ENCODE measurements around the gene RET. TPM values are rescaled to one million over a fixed set of nuclear protein-coding genes. Genes with fewer than 3 reads are reported as not detected.

Gene RET
- total RNA-seq, 4 donors from 2014 or later, result 0.51 to 1.2 (median 0.62) TPM

DNA sequence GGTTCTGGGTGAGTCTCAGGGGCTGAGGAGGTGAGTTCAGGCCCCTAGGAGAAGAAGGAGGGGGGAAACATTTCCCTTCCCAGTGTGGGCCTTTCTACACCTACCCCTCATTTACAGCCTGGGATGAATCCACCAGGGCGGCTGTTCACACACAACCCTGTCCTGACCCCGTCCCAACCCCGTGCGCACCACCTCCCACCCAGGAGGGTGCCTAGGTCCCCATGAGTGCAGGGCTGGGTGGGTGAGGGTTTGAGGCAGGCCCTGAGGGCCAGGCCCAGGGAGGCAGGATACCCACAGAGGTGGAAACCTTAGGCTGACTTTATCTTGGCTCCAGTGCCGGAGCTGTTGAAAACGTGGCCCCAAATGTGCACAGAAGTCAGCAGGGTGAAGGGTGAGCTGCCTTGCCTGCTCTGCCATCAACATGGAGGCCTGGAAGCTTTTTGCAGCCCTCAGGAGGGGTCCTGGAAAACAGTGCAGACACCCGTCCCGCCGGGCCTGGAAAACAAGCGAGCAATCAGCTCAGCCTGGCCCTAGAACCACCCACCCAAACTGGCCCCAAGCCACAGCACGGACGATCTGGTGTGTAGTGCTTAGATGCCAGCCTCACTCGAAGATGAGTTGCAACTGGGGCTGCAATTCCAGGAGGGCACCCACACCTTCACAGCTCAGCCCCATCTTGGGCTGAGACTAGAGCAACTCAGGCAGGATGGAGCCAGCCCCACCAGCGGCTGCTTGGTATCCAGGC is 9.3 kb upstream of the RET start:
- intact Hi-C loops (cut with DNase I; ENCODE audit: low total_unique reads) (no loop called here), in situ Hi-C loops (cut with MboI; ENCODE audit: low sequenced_read_pairs in 4 of 4) (no loop called here)
- no peak for TF ChIP-seq POLR2A (IDR thresholded peaks at IDR 0.05)
- TF ChIP-seq, protein P1, sequence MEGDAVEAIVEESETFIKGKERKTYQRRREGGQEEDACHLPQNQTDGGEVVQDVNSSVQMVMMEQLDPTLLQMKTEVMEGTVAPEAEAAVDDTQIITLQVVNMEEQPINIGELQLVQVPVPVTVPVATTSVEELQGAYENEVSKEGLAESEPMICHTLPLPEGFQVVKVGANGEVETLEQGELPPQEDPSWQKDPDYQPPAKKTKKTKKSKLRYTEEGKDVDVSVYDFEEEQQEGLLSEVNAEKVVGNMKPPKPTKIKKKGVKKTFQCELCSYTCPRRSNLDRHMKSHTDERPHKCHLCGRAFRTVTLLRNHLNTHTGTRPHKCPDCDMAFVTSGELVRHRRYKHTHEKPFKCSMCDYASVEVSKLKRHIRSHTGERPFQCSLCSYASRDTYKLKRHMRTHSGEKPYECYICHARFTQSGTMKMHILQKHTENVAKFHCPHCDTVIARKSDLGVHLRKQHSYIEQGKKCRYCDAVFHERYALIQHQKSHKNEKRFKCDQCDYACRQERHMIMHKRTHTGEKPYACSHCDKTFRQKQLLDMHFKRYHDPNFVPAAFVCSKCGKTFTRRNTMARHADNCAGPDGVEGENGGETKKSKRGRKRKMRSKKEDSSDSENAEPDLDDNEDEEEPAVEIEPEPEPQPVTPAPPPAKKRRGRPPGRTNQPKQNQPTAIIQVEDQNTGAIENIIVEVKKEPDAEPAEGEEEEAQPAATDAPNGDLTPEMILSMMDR (IDR thresholded peaks at IDR 0.05 in 4 of 5, conservative IDR thresholded peaks at IDR 0.05 in 1 of 5), result no peak
- H3K4me1 ChIP-seq, result no peaks in the 10 kb centered on the region
- H3K36me3 ChIP-seq, result no peaks in the 10 kb centered on the region
- no peak overlapping the region for H3K27ac ChIP-seq
- H3K27me3 ChIP-seq, result no peaks in the 10 kb centered on the region
- ATAC-seq (no peak), DNase-seq (no peak)
- no peaks in the 10 kb centered on the region for H3K9me3 ChIP-seq
- H3K4me3 ChIP-seq, result no peak overlapping the region

DNA sequence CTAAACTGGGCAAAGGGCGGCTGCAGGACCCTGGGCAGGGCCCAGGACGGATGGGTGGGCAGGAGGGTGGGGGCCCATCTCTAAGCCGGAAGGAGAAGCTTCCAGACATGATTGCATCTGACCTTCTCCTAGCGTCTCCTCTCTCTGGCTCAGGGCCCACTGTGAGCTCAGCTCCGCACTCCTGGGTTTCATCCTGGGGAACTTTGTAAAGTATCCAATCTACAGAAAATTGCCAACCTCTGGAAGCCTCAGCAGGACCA is 8.8 kb upstream of the RET start:
- intact Hi-C loops (cut with DNase I; ENCODE audit: low total_unique reads), result no loop called here
- no peaks in the 10 kb centered on the region for H3K9me3 ChIP-seq
- ATAC-seq (no peak), DNase-seq (no peak)
- no peaks in the 10 kb centered on the region for H3K27me3 ChIP-seq
- TF ChIP-seq, protein P1 (IDR thresholded peaks at IDR 0.05 in 4 of 5, conservative IDR thresholded peaks at IDR 0.05 in 1 of 5), result no peak
- TF ChIP-seq POLR2A (IDR thresholded peaks at IDR 0.05), result no peak
- no peak overlapping the region for H3K4me3 ChIP-seq
- H3K36me3 ChIP-seq, result no peaks in the 10 kb centered on the region
- no peak overlapping the region for H3K27ac ChIP-seq
- no peaks in the 10 kb centered on the region for H3K4me1 ChIP-seq
- in situ Hi-C loops (cut with MboI; ENCODE audit: low sequenced_read_pairs in 4 of 4), result no loop called here

DNA sequence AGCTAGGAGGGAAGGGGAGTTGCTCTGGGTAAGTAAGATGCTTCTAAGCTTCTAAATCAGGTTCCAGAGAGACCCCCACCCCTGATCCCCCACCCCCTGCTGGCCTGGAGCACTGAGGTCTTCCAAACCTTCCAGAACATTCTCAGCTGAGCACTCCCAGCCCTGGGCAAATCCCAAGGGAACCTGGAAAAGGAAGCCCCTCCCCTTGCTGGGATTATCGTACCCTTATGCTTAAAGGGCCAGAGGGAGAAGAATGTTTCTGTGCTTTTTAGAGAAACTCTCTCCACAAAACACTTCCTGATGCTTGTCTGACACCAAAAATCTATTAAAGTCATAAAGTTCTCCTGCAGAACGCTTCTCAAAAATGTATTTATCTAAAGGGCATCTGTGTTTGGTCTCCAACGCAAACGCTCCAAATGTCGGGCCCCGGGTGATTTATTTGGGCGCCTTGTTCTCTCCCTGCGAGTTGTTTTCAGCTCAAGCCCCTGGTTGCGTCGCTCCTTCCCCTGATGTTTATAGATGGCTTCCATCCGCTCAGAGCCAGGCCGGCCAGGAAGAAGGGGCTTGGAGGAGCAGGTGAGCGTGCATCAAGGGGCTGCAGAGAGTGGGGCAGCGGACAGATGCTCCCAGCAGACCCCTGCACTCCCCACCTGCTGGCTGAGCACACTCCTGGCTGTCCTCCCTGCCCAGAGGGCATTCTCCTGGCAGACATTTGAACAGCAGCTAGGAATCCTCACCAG is 8.2 kb upstream of the RET start:
- no peaks in the 10 kb centered on the region for H3K27me3 ChIP-seq

DNA sequence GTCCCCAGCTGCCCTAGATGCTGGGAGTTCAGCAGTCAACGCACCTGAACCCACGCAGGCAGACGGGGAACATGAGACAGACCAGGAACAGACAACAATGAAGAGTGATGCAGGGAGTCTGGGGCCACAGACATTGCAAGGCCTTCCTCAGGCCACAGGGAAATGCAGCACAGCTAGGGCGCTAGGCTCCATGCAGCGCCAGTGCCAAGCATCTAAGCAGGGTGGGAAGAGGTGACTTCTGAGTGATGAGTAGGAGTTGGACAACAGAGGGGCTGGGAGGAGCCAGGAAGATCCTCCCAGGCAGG is 7.7 kb upstream of the RET start:
- intact Hi-C loops (cut with DNase I; ENCODE audit: low total_unique reads) (no loop called here), in situ Hi-C loops (cut with MboI; ENCODE audit: low sequenced_read_pairs in 4 of 4) (no loop called here)
- Histone ChIP-seq H3K4me1 (no peaks in the 10 kb centered on the region), H3K9me3 (no peaks in the 10 kb centered on the region), H3K4me3 (no peak overlapping the region), H3K27ac (no peak overlapping the region), H3K27me3 (peaks cover 0 to 3% (median 0%) of the 10 kb centered on the region in 3 donors), H3K36me3 (no peaks in the 10 kb centered on the region)
- DNase-seq, result no peak
- ATAC-seq, result no peak
- TF ChIP-seq POLR2A (IDR thresholded peaks at IDR 0.05), result no peak
- TF ChIP-seq, protein P1 (IDR thresholded peaks at IDR 0.05 in 4 of 5, conservative IDR thresholded peaks at IDR 0.05 in 1 of 5), result no peak

More for the DNA sequence above, 8.2 kb upstream of the RET start:
- no peak for ATAC-seq
- intact Hi-C loops (cut with DNase I; ENCODE audit: low total_unique reads), result no loop called here
- no peaks in the 10 kb centered on the region for H3K4me1 ChIP-seq
- H3K27ac ChIP-seq, result no peak overlapping the region
- no peaks in the 10 kb centered on the region for H3K9me3 ChIP-seq
- H3K36me3 ChIP-seq, result no peaks in the 10 kb centered on the region
- DNase-seq, result no peak
- TF ChIP-seq, protein P1 (IDR thresholded peaks at IDR 0.05 in 4 of 5, conservative IDR thresholded peaks at IDR 0.05 in 1 of 5), result no peak
- TF ChIP-seq POLR2A (IDR thresholded peaks at IDR 0.05), result no peak
- H3K4me3 ChIP-seq, result no peak overlapping the region
- in situ Hi-C loops (cut with MboI; ENCODE audit: low sequenced_read_pairs in 4 of 4), result no loop called here
